HG03025 (cell line): ENCODE measurements around the gene EIF4E1B.

ENCODE experiments used
- ATAC-seq: cut with Tn5 transposase; IDR thresholded peaks from one replicate; pipeline ENCODE4 v1.9.1; 2021; ENCODE audit warnings: mild to moderate bottlenecking, moderate library complexity; ENCODE audit not compliant: unreplicated experiment, low FRiP score

Gene EIF4E1B

GRCh38 chr5:176625966-176626875 is 4.3 kb upstream of the EIF4E1B start:
- no peak for ATAC-seq

- no peak for ATAC-seq
These were observed 3.6 kb upstream of the EIF4E1B start for GRCh38 chr5:176626876-176627236.

- ATAC-seq = no peak
These were observed 2.9 kb upstream of the EIF4E1B start for GRCh38 chr5:176627582-176627981.

GRCh38 chr5:176628406-176629228 is 1.9 kb upstream of the EIF4E1B start:
- ATAC-seq = no peak

- no peak for ATAC-seq
These were observed 1.1 kb upstream of the EIF4E1B start for GRCh38 chr5:176629317-176629852.

GRCh38 chr5:176630681-176631222 is 277 bp downstream of the EIF4E1B start:
- ATAC-seq = no peak

GRCh38 chr5:176631383-176632200 is 1.1 kb downstream of the EIF4E1B start:
- no peak for ATAC-seq

GRCh38 chr5:176632745-176633144 is 2.3 kb downstream of the EIF4E1B start:
- no peak for ATAC-seq

- no peak for ATAC-seq
These were observed 3.1 kb downstream of the EIF4E1B start for GRCh38 chr5:176633598-176633997.

- no peak for ATAC-seq
These were observed 6.0 kb downstream of the EIF4E1B start for GRCh38 chr5:176636426-176636825.

- ATAC-seq = no peak
These were observed 7.1 kb downstream of the EIF4E1B start for GRCh38 chr5:176637556-176637955.

GRCh38 chr5:176638437-176638836 is 8.0 kb downstream of the EIF4E1B start:
- no peak for ATAC-seq

GRCh38 chr5:176639208-176639607 is 8.7 kb downstream of the EIF4E1B start:
- ATAC-seq = no peak

- no peak for ATAC-seq
These were observed 9.5 kb downstream of the EIF4E1B start for GRCh38 chr5:176639981-176640380.

- ATAC-seq = no peak
These were observed 10.1 kb downstream of the EIF4E1B start for GRCh38 chr5:176640616-176641015.

- ATAC-seq = no peak
These were observed 12.4 kb downstream of the EIF4E1B start for GRCh38 chr5:176642675-176643490.

- ATAC-seq = no peak
These were observed 13.2 kb downstream of the EIF4E1B start for GRCh38 chr5:176643491-176644219.

- ATAC-seq = no peak
These were observed 13.8 kb downstream of the EIF4E1B start for GRCh38 chr5:176644294-176644693.
